ENCODE data around the gene MRPS2. TPM values are rescaled to one million over a fixed set of nuclear protein-coding genes. Genes with fewer than 3 reads are reported as not detected.
A peak's percentile ranks its signal among the peaks of the same experiment; 100 is the strongest.

Gene MRPS2
- total and polyA plus RNA-seq, 10 of the 15 experiments (the other 5 are each of a cell fraction or from before 2014, with no cell fraction given) = 3.3 to 103 (median 69.5) TPM

GRCh38 chr9:135499326-135500070, 984 bp upstream of the MRPS2 start (continued):
- TF ChIP-seq YY1 (IDR thresholded peaks at IDR 0.05; ENCODE audit: low read depth, low read length) (peak; percentile 80), CUX1 (IDR thresholded peaks at IDR 0.05; ENCODE audit: insufficient replicate concordance, low read depth, low read length) (no peak), IKZF2 (IDR thresholded peaks at IDR 0.05) (no peak), TBL1XR1 (IDR thresholded peaks at IDR 0.05; ENCODE audit: low read depth, low read length) (peak; percentile 57; the same call in 1 of the 2 replicates), ELK1 (IDR thresholded peaks at IDR 0.05; ENCODE audit: low read depth, low read length) (no peak), IKZF1 (conservative IDR thresholded peaks at IDR 0.05) (peak; percentile 21), EP300 (IDR thresholded peaks at IDR 0.05; ENCODE audit: borderline replicate concordance in 1 of 2, control insufficient read depth in 1 of 2, low read depth in 2 of 2, low read length in 2 of 2) (no peak), BCL11A (IDR thresholded peaks at IDR 0.05; ENCODE audit: low read depth, low read length) (no peak), RELA (IDR thresholded peaks at IDR 0.05; ENCODE audit: borderline replicate concordance, partially characterized antibody) (no peak), SUZ12 (IDR thresholded peaks at IDR 0.05; ENCODE audit: unreplicated experiment) (no peak), HCFC1 (IDR thresholded peaks at IDR 0.05; ENCODE audit: low read length) (peak; percentile 54), SRF (IDR thresholded peaks at IDR 0.05; ENCODE audit: low read depth in 2 of 2, low read length in 2 of 2) (no peak), ZBED1 (IDR thresholded peaks at IDR 0.05; ENCODE audit: borderline replicate concordance) (no peak), PML (IDR thresholded peaks at IDR 0.05; ENCODE audit: low read length) (no peak), SIN3A (IDR thresholded peaks at IDR 0.05; ENCODE audit: low read depth, low read length) (peak; percentile 95), MXI1 (IDR thresholded peaks at IDR 0.05; ENCODE audit: low read depth, low read length) (peak; percentile 96), SMAD1 (IDR thresholded peaks at IDR 0.05; ENCODE audit: low read depth, partially characterized antibody) (no peak), HDAC2 (IDR thresholded peaks at IDR 0.05) (no peak), ZNF217 (IDR thresholded peaks at IDR 0.05) (no peak), TARDBP (IDR thresholded peaks at IDR 0.05; ENCODE audit: borderline replicate concordance) (no peak), SMARCA5 (IDR thresholded peaks at IDR 0.05) (no peak), TCF3 (IDR thresholded peaks at IDR 0.05; ENCODE audit: borderline replicate concordance, insufficient read depth, low read depth, low read length) (no peak), EGR1 (IDR thresholded peaks at IDR 0.05; ENCODE audit: borderline replicate concordance in 1 of 2, low read depth in 2 of 2, low read length in 2 of 2) (peak in 1 of 2 experiments; percentile 40; a peak in 1 of 3 replicates), HSF1 (IDR thresholded peaks at IDR 0.05; ENCODE audit: low read depth, low read length) (no peak), ZNF622 (IDR thresholded peaks at IDR 0.05) (no peak)

All from GM12878 (cell line).